Epithelial cell of proximal tubule (primary cell): ENCODE measurements around the gene KANK3. TPM values are rescaled to one million over a fixed set of nuclear protein-coding genes. Genes with fewer than 3 reads are reported as not detected.
"Not testable (repeated sequence)": the region's sequence is repeated elsewhere in the genome, so short reads cannot be mapped to it uniquely, and the experiment has no call there.

Source experiments
- DNase-seq: peaks from one replicate; pipeline ENCODE4 v3.0.0-alpha.2; 2011; ENCODE audit warnings: low read depth
- H3K4me3 ChIP-seq: 2 replicates; pipeline ENCODE4 v1.5.1; 2011; ENCODE audit warnings: low read depth, mild to moderate bottlenecking, low read length
- CTCF ChIP-seq: conservative IDR thresholded peaks from 2 replicates; pipeline ENCODE4 v1.5.1; 2012; ENCODE audit warnings: low read depth, mild to moderate bottlenecking, low read length
- total RNA-seq: library from RNA; depleted of rRNA; stranded (reverse); fragments of >200 nt; gene quantifications from 2 replicates; pipeline ENCODE4 v1.2.3, GENCODE V29; 2015

KANK3 gene
- total RNA-seq, 1 donor from 2014 or later: 2.2 TPM

DNA sequence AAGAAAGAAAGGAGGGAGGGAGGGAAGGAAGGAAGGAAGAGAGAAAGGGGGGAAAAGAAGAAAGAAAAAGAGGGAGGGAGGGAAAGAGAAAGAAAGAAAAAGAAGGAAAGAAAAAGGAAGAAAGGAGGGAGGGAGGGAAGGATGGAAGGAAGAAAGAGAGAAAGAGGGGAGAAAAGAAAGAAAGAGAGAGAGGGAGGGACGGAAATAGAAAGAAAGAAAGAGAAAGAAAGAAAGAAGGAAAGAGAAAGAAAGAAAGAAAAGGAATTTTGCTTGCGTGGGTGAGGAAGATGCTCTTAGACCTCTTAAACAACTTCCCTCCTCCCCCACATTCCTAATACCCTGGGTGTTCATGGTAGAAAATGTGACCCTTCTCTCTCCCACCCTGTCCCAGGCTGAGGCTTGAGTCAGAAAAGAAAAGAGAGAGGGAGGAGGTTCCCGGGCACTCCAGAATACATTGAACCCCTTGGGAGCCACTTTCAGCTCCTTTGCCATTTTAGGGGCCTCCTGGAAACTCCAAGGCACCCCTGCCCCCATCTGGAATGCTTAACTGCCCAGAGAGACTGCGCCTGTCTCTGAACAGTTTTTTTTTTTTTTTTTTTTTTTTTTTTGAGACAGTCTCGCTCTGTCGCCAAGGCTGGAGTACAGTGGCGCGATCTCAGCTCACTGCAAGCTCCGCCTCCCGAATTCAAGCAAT is 9.2 kb upstream of the KANK3 start:
- peak overlapping the region; percentile 31 for H3K4me3 ChIP-seq
- TF ChIP-seq CTCF: no peak
- no peak for DNase-seq

DNA sequence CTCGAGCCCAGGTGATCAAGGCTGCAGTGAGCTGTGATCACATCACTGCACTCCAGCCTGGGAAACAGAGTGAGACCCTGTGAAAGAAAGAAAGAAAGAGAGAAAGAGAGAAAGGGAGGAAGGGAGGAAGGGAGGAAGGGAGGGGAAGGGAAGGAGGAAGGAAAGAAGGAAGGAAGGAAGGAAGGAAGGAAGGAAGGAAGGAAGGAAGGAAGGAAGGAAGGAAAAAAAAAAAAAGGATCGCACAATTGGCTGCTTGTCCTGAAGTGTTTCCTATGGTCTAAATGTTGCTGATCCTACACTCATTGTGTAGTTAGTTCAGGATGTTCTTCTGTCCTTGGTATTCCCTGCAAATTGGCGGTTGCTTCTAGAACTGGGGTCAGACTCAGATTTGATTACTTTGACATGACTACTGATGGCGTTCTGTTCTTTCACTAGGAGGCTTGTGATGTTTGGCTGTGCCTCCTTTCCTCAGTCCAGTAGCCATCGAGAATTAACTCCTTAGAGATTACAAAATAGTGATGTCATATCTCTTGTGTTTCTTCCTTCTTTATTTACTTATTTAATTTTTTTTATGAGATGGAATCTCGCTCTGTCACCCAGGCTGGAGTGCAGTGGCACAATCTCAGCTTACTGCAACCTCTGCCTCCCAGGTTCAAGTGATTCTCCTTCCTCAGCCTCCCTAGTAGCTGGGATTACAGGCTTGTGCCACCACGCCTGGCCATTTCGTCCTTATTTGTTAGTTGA is 6.7 kb upstream of the KANK3 start:
- not testable (repeated sequence) for DNase-seq

GRCh38 chr19:8343483-8343844 is 402 bp upstream of the KANK3 start:
- TF ChIP-seq CTCF: no peak
- H3K4me3 ChIP-seq: peak overlapping the region; percentile 26
- DNase-seq: no peak

More for the DNA sequence above, 6.7 kb upstream of the KANK3 start:
- not testable (repeated sequence) for H3K4me3 ChIP-seq

DNA sequence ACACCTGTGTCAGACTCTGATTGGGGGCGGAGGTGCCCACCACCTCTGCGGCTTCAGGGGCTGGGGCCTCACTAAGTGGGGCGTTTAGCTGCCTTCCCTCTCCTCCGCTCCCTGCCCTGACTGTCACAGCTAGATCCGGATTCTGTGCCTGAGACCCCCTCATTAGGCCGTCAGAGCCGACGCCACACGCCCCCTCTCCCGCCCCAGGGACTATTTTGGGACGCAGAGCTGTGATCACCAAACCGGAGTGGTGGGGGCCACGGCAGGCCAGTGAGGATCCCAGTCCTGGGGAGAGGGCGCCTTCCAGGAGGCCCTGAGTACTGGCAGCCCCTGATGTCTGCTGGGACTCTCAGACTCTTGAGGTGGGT is 762 bp downstream of the KANK3 start:
- no peak for DNase-seq
- H3K4me3 ChIP-seq: no peak overlapping the region
- no peak for TF ChIP-seq CTCF

- H3K4me3 ChIP-seq, DNase-seq: not testable (repeated sequence)
Measured at GRCh38 chr19:8341504-8341903, 1.6 kb downstream of the KANK3 start.

- TF ChIP-seq CTCF: peak; percentile 9
- no peak for DNase-seq
- no peak overlapping the region for H3K4me3 ChIP-seq
Measured at GRCh38 chr19:8340341-8341096, 2.5 kb downstream of the KANK3 start.

GRCh38 chr19:8338835-8339234 is 4.2 kb downstream of the KANK3 start:
- TF ChIP-seq CTCF: no peak
- H3K4me3 ChIP-seq: no peak overlapping the region
- DNase-seq: no peak
